DMS53 treated with DMSO at 0.1 percent for 48 hours (cell line): ENCODE results near the gene TMEM273.

ENCODE experiments used
- DNase-seq: peaks from one replicate; lab custom pipeline; 2025; ENCODE audit not compliant: unreplicated experiment; lab: John Stamatoyannopoulos, UW

The TMEM273 gene

DNA sequence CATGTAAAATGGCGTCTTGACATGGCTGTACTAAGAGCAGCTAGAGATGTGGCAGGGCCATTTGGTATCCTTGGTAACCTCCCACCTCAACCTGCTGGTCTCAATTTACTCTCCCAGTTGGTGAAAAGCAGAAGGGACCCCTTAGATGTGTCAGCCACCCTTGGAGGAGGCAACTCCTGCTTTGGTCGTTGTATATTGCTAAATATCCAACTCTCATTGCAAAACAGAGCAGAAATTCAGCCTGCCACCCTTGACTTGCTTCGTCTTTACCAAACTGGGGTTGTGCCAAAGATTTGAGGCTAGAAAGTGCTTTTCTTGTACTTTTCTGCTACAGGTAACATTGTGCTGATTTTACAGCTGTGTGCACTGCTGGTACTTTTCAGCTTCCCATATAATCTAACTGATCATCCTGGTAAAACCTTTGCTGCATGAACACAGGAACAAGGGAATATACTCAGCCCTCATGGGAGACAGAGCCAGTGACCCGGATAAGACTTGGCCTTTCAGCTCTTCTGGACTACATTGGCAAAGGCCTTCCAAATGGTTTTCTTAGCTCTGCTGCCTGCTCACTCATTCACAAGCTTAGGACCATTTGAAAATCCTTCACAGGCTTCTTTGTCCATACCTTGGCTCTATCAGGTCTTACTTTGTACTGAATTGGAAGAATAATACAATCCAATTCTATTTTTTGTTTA lies 70.7 kb downstream of the TMEM273 start:
- DNase-seq = no peak

DNA sequence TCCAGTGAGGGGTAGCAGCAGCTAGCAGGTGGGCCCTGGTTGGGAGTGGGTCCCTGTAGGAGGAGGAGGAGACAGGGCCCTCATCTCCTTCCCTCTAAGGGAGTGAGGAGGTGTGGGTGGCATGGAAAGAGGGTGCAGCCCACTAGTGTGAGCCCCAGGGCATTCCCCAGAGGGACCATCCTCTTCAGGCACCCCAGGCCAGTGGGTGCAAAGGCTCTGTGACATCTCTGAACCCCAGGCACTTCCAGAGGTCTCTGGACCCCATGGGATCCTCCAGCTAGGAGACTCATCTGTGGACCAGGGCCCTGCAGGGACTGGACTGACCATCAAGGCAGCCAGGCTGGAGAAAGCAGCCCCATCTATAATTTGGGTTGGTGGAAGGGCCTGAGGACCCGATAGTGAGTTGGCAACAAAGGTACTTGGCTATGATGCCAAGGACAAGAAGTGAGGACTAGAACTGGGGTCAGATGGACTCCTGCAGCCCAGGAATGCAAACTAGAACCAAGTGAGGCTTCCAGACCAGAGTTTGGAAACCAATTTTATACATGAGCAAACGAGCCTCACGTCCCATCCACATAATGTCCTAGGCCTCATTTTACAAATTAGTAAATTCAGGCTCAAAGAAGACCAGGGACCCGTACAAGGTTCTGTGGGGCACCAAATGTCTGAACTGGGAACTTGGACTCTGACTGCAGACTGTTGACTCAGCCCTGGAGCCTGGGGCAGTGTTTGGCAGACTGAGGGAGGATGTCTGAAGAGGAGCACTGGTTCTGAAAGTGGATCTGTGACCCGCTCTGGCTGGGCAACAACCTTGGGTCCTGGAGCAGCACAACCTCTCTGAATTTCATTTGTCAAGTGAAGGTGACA lies 71.4 kb downstream of the TMEM273 start:
- DNase-seq = no peak

DNA sequence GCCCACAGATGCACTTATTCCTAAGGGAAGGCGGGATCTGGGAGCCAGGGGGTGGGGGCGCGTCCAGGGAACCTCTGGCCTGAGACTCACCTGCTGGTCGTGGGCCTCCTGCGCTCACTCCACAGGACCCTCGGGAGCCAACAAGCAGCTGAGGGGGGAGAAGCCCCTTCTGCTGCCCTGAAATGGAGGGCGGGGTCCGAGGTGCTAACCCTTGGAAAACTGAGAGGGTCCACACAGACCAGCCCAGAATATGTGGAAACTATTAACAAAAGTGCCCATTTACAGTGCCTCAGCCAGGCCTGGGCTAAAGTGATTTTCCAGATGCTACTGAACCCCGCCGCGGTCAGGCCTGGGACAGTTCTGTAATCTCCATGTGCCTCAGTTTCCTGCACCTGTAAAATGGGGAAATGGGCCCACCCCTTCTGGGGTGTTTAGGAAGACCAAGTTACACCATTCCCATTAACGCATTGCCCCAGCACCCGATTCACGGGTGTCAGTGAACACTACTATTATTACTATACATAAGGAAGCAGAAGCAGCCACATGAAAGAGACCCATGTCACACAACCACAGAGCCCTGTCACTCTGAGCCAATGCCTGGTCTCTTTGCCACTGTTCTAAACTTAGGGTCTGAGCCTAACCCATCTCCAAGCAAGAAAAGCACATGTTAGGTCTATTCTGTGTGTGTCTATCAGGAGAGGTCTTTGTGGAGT lies 72.2 kb downstream of the TMEM273 start:
- no peak for DNase-seq

DNA sequence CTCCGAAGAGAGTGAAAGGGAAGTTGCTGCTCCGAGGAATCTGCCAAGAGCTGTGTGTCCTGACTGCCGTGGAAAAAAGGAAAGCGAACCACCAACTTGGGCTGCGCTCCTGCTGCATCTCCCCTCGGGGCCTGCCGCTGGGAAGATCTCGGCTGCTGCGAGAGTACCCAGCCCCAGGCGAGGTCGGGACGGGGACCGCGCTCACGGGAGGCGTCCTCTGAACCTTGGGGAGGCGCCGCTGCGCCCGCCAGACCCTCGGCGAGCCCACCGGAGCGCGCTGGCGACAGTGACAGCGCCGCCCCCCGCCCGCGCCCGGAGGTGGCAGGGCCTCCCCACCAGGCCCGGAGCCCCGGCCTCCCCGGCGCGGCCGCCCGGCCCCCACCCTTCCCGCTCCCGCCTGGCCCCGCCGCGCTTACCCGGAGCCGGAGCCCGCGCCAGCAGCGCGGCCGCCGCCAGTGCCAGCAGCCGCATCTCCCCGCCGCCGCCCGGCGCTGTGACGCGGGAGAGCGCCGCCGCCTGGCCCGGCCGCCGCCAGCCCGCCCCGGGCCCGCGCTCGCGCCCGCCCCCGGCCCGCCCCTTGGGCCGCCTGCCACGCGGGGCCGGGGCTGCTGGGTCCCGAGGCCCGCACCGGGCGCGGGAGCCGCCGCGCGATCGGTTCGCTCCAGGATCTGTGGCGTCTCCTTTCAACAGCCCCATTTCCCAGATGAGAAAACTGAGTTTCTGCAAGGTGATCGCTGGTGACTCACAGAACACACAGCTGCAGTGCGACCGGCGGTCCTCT lies 73.0 kb downstream of the TMEM273 start, which contains the start of gene VSTM4:
TSS of gene VSTM4 (minus strand) at position 508 of the 781 bp plus-strand sequence. CDS start at position 471, 37 bp downstream.
- no peak for DNase-seq

DNA sequence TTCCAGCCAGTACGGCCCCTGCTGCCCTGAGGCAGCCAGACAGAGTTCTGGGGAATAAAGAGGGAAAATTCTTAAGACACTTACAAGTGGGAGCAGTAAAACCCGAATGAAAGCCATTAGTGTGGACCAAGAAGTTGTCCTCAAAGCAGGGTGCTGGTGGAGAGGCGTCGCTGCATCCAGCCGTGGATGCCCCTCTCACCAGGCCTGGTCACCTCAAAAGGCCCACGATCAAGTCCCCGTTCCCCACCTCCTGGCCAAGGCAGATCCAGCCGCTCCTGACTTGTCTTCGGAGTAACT lies 73.5 kb downstream of the TMEM273 start:
- no peak for DNase-seq

DNA sequence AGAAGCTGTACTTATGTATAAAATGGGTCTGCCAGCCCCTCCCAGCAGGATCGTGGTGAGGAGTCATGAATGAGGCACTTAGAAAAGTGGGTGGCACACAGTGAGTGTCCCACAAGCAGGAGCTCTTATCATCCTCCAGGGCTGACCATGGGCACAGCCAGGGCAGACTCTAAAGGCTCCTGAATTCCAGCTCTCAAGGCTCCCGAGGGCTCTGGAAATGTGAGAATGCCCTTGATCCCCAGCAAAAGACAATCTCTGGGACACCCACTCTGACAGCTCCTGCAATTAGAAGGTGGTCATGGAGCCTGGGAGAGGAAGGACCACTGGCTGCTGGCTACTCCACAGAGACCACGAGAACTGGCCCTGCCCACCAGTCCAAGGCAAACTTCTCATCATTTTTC lies 74.5 kb downstream of the TMEM273 start:
- no peak for DNase-seq

DNA sequence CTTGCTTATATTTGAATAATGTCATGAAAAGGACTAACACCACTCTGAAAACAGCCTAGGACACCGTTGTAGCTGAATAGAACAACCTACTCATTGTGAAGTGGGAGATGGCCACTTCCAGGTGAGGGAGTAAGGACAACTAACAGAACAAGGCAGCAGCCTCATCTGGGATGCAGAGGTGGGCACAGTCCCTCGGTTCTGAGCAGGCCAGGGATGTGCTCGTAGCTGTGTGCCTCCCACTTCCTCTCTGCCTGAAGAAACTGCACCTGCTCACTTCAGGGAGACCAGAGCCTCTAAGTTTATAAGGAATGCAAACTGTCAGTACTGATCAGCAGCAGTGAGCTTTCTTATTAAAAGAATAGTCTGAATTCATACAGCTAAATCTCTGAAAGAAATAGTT lies 75.3 kb downstream of the TMEM273 start:
- DNase-seq = no peak

DNA sequence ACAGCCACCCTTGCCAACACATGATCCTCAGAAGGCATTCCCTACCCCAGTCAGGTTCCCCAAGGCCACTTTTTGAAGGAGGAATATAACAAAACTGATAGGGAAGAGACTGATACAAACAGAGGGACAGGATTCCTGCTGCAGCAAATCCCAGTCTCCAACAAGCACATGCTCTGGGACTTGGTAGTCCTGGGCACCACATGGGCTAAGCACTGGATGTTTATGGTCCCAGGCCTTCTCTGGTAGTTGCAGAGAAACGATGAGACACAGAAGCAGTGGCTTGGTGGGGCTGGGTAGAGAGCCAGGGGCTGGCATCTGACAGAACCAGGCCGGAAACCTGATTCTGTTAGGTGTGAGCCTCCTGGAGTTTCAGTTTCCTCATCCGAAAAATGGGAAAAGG lies 76.1 kb downstream of the TMEM273 start:
- DNase-seq = no peak

DNA sequence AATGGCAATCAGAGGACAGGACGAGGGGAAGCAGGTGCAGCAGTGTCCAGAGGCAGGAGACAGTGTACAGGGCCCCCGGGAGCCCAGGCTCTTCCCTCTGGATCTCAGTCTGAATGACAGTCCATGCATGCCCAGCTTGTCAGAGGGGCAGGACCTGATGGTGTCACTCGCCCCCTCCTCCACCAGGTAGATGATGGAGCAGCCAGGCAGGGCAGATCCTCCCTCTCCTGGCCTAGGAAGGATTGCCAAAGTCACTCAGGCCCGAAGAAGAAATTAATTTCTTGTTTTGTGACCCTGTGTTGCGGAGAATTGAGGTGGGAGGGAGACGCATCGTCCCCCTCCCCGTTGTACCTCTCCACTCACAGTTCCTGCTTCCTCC lies 76.9 kb downstream of the TMEM273 start:
- DNase-seq = no peak

DNA sequence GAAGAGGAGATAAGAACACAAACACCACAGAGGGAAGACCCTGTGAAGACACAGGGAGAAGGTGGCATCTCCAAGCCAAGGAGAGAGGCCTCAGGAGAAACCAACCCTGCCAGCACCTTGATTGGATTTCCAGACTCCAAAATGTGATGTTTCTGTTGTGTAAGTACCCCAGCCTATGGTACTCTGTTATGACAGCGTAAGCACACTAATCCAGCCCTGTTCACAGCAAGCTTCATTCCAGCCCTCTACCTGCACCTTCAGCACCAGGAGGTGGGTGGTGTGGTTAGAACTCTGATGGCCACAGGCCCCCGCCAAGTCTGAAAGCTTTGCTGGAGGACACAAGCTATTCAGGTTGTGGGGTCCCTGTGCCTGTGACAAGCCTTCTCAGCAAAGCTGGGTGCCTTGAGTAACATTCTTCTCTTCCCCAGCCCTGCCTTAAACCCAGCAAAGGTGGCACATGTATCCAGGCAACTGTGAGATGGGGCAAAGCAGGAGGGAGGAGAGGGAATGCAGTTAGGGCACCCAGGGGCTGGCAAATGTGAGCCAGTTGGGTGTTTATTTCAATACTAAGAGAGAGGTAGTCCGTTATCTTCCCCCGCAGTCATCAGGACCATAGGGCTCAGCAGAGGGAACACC lies 77.4 kb downstream of the TMEM273 start:
- DNase-seq = no peak

DNA sequence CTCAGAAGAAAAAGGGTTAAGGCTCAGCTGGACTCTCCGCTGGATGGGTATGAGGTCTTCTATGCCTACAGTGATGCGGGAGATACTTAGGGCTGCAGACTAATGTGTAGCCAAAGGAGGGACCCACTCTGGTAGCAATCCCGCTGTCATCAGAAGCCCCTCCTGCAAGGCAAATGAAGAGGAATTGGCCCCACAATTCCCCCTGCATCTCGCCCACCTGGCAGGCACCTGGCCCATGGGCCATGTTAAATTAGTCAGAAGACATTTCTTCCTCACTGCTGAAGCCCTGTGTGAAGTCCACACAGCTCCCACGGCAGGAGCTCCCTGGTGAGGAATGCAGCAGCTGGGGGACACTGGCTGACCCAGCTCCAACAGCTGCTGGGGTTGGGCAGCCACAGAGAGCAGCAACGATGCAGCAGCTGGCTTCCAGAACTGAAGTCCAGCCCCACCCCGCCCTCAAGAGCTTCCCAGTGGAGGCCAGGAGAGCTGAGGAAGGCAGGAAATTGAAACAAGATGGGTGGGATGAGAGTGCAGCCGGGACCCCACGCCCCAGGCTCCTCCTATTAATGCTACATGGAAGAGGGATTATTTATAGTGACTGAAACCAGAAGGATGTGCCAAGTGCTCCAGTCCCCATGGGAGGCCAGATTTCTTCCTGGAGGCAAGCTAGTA lies 78.4 kb downstream of the TMEM273 start:
- DNase-seq = no peak

DNA sequence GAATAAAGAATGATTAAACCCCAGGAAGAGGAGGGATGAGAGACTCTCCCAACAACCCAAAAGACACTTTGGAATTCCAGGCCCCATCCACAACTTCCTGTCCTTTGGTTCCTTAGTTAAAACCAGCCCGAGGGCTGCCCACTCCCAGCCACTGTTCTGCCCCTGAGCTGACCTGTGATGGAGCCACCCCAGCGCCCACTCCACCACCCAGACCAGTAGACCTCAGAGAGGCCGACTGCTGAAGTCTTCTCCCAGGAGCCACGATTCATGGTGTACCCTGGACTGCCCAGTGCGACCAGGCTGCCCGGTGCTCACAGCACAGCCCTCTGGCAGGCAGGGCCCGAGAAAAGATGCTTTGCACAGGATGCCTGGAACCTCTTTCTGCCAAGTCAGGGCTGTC lies 79.5 kb downstream of the TMEM273 start:
- DNase-seq = no peak

DNA sequence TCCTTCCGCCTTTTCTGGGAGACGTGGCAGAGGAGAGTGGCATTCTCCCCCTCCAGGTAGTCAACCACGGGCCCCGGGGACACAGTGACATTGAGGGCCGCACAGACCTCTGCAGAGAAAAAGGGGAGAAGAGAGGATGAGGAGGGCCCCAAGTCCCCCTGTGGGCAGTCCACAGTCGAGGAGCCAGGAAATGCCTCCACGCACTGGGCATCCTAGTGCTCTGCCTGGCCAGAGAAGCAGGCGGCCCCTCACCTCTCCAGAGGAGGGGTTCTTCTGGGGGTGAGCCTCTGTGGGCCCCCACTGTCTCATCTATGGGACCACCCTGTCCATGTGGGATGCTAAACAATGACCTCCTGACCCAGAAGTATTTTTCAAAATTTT lies 80.3 kb downstream of the TMEM273 start:
- no peak for DNase-seq

DNA sequence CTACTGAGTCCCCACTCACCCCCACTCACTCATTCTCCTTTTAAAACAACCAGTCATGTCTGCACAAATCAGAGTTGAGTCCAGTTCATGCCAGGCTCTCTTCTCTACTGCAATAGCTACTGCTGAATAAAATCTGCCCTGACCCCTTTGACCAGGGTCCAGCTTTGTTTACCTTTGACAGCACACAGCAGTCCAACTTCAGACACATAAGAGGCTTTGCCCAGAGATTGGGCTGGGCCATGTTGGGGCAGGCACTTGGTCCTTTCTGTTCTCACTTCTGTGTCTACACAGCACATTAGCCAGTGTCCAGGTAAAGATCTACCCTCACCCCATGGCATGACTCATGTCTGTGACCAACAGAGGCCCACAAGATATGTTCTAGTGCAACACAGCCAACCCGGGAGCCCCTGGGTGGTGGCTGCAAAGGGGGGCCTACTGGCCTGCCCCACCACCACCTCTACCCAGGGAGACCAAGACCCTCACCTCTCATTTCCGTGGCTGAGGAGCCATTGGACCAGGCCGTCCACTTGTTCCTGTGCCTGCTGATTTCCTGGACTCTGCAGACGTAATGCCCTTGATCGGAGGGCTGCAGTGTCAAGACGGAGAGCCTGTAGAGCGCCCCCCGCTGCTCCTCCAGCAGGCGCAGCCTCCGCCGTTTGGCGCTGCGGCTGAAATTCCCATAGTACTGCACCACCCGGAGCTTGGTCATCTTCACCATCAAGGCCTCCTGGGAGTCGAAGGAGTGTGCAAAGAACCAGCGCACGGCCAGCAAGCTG lies 80.9 kb downstream of the TMEM273 start:
- no peak for DNase-seq

DNA sequence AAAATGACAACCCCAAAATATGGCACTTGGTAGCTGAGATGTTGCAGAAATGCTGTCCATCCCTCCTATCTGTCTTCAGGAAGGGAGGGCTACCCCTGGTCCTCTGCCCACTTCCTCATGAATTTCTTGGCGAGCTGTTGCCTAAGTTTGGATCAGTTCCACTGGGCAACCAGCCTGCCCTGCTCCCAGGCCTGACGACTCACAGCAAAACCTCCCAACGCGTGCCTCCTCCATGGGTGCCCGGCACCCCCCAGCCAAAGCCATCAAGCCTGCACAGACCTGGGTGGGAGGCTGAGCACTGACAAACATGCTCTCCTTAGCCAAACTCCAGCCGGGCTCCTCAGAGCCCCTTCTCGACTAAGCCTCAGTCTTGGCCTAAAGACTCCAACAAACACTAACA lies 81.7 kb downstream of the TMEM273 start:
- no peak for DNase-seq

DNA sequence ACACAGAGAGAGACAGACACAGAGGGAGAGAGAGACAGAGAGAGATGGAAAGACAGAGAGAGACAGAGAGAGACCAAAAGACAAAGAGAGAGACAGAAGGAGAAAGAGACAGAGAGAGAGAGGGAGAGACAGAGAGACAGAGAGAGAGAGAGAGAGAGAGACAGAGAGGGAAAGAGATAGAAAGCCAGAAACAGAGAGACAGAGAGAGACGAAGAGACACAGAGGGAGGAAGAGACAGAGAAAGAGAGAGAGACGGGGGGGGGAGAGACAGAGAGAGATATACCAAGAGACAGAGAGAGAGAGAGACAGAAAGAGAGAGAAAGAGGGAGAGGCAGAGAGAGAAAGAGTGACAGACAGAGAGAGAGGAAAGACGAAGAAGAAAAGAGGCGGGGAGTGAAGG lies 83.1 kb downstream of the TMEM273 start:
- no peak for DNase-seq
